Effector memory CD4-positive, alpha-beta T cell (primary cell): ENCODE measurements around the gene SYDE2.
A peak's percentile ranks its signal among the peaks of the same experiment; 100 is the strongest.

Experiments
- DNase-seq, 3 donors: peaks; one replicate each; pipeline ENCODE4 v3.0.0-alpha.2; 2020
- H3K27ac ChIP-seq: 2 replicates; pipeline ENCODE4 v1.7.0; 2013; ENCODE audit warnings: mild to moderate bottlenecking, low read length, moderate library complexity; ENCODE audit not compliant: insufficient read depth, poor library complexity, severe bottlenecking
- H3K27me3 ChIP-seq: replicated peaks from 2 replicates; pipeline ENCODE4 v1.7.0; 2013; ENCODE audit warnings: mild to moderate bottlenecking, low read length; ENCODE audit not compliant: insufficient read depth, control insufficient read depth, poor library complexity, severe bottlenecking
- H3K36me3 ChIP-seq: 2 replicates; pipeline ENCODE4 v1.7.0; 2013; ENCODE audit warnings: mild to moderate bottlenecking, low read length, moderate library complexity; ENCODE audit not compliant: control insufficient read depth, insufficient read depth
- H3K4me1 ChIP-seq: 2 replicates; pipeline ENCODE4 v1.7.0; 2013; ENCODE audit warnings: low read length, mild to moderate bottlenecking; ENCODE audit not compliant: control insufficient read depth, insufficient read depth, poor library complexity, severe bottlenecking
- H3K4me3 ChIP-seq: 2 replicates; pipeline ENCODE4 v1.7.0; 2013; ENCODE audit warnings: low read length, low read depth, mild to moderate bottlenecking; ENCODE audit not compliant: insufficient read depth, poor library complexity, severe bottlenecking
- H3K9me3 ChIP-seq: 2 replicates; pipeline ENCODE4 v1.7.0; 2013; ENCODE audit warnings: mild to moderate bottlenecking, low read length, moderate library complexity; ENCODE audit not compliant: control insufficient read depth

Gene SYDE2

GRCh38 chr1:85109475-85109874 lies 91.3 kb downstream of the SYDE2 start:
- no peaks in the 10 kb centered on the region for H3K27me3 ChIP-seq
- H3K36me3 ChIP-seq: no peaks in the 10 kb centered on the region
- H3K27ac ChIP-seq: no peak overlapping the region
- no peaks in the 10 kb centered on the region for H3K4me1 ChIP-seq
- DNase-seq: peak in 2 of 3 donors; percentile 4 to 9
- no peak overlapping the region for H3K4me3 ChIP-seq
- H3K9me3 ChIP-seq: no peaks in the 10 kb centered on the region
